ENCODE results near the gene SERPINB7. TPM values are rescaled to one million over a fixed set of nuclear protein-coding genes. Genes with fewer than 3 reads are reported as not detected.

Gene SERPINB7, protein sequence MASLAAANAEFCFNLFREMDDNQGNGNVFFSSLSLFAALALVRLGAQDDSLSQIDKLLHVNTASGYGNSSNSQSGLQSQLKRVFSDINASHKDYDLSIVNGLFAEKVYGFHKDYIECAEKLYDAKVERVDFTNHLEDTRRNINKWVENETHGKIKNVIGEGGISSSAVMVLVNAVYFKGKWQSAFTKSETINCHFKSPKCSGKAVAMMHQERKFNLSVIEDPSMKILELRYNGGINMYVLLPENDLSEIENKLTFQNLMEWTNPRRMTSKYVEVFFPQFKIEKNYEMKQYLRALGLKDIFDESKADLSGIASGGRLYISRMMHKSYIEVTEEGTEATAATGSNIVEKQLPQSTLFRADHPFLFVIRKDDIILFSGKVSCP
- not detected in 2 replicates for total RNA-seq

DNA sequence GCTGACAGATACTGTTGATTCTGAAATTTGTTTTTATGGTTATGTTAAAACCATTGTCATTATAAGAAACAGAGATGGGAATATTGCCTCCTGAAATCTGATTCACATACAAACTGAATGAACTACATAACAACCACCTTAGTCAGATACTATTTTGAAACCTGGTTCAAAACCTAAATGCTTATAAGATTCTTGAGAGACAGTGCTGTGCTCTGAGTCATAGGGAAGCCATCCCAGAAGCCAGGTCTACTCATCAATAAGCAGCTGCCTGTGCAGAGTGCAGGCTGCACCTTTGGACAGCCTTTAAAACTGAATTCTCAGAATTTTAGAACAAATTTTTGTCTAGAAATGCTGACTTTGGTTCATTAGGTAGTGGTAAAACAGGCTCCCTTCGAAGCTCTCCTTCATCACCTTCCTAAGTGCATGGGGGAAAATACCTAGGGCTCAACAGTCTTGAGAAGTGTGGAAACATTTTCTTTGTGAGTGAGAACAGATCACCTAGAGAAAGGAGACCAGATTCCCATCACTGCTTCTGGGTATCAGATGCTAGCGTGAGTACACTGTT is at the start of gene SERPINB7:
Gene SERPINB7, plus strand, starts transcription at position 253 of the 565 bp plus-strand sequence. CDS start 6,955 bp downstream, outside the sequence.

Other genes with a start within 250 kb of the SERPINB7 start
- not detected in 2 replicates for gene SERPINB12, start 233.0 kb upstream of the SERPINB7 start, total RNA-seq
- gene SERPINB13, start 188.1 kb upstream of the SERPINB7 start, total RNA-seq: not detected in 2 replicates
- gene SERPINB4, start 131.2 kb upstream of the SERPINB7 start, total RNA-seq: not detected in 2 replicates
- not detected in 2 replicates for gene SERPINB3, start 113.5 kb upstream of the SERPINB7 start, total RNA-seq
- gene SERPINB11, start 72.5 kb upstream of the SERPINB7 start, total RNA-seq: not detected in 2 replicates
- gene SERPINB2, start 112.3 kb downstream of the SERPINB7 start, total RNA-seq: 0.09 and 30.7 TPM in 2 replicates
- 0.09 TPM in 1 of 2 replicates, not detected in the other for gene SERPINB10, start 132.5 kb downstream of the SERPINB7 start, total RNA-seq
- 0.09 TPM in 1 of 2 replicates, not detected in the other for gene HMSD, start 173.9 kb downstream of the SERPINB7 start, total RNA-seq
- gene SERPINB8, start 194.7 kb downstream of the SERPINB7 start, total RNA-seq: 18.7 and 27.1 TPM in 2 replicates

Data from endothelial cell of coronary artery (primary cell).